Erythroblast (primary cell): ENCODE data around the gene TMEM44.

Experiments used
- GATA1 ChIP-seq: IDR thresholded peaks from 2 replicates; pipeline ENCODE4 v1.6.1; 2011; ENCODE audit warnings: low read depth, mild to moderate bottlenecking, control low read depth, low read length, moderate library complexity
- POLR2A ChIP-seq: IDR thresholded peaks from 2 replicates; pipeline ENCODE4 v1.6.1; 2011; ENCODE audit warnings: mild to moderate bottlenecking, low read length

- TF ChIP-seq POLR2A (no peak), GATA1 (no peak)
These were observed 49.0 kb upstream of the TMEM44 start for GRCh38 chr3:194682189-194682693.
